HG03095 (cell line): ENCODE data around the gene MCOLN1.
A peak's percentile ranks its signal among the peaks of the same experiment; 100 is the strongest.
"Not testable (repeated sequence)": the region's sequence is repeated elsewhere in the genome, so short reads cannot be mapped to it uniquely, and the experiment has no call there.

ENCODE experiments used
- ATAC-seq: cut with Tn5 transposase; IDR thresholded peaks from one replicate; pipeline ENCODE4 v1.9.1; 2021; ENCODE audit warnings: moderate library complexity; ENCODE audit not compliant: unreplicated experiment

MCOLN1 gene

GRCh38 chr19:7522923-7523667 lies 671 bp downstream of the MCOLN1 start:
- ATAC-seq: no peak

DNA sequence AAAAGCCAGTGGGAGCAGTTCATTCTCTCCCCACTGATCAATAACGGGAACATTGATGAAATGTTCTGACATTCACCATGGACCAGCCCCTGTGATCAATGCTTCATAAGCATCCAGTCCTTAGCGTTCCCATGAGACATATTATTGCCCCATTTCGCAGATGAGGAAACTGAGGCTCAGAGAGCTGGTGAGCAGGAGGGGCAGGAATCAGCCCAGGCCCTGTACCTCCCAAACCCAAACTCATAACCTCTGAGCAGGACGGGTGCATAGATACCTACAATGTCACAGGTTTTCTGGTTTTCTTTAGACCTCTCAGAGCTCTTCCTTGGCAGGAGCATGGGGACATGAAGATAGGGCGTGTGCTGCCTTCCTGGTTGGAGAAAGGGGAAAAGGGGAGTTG lies 2.1 kb downstream of the MCOLN1 start:
- no peak for ATAC-seq

- ATAC-seq: no peak
Measured at GRCh38 chr19:7524992-7525739, 2.7 kb downstream of the MCOLN1 start.

GRCh38 chr19:7526059-7526929 lies 3.9 kb downstream of the MCOLN1 start:
- ATAC-seq: no peak

- ATAC-seq: no peak
Measured at GRCh38 chr19:7527516-7528191, 5.2 kb downstream of the MCOLN1 start.

GRCh38 chr19:7528192-7528519 lies 5.7 kb downstream of the MCOLN1 start:
- no peak for ATAC-seq

DNA sequence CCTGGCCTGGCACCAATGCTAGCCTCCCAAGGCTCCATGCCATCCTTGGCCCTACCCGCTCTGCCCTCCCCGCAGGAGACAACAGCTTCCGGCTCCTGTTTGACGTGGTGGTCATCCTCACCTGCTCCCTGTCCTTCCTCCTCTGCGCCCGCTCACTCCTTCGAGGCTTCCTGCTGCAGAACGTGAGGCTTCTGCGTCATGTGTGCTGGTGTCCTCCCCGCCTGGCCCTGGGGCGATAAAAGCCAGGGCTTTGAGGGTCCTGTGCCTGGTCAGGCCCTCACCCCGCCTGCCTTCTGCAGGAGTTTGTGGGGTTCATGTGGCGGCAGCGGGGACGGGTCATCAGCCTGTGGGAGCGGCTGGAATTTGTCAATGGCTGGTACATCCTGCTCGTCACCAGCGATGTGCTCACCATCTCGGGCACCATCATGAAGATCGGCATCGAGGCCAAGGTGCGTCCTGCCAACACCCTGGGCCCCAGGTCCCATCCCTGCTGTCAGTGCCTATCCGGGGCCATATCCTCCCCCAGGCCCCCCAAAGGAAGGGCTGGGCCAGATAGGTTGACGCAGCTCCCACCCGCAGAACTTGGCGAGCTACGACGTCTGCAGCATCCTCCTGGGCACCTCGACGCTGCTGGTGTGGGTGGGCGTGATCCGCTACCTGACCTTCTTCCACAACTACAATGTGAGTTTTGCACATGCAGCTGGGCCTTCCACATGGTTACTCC lies 6.3 kb downstream of the MCOLN1 start:
- ATAC-seq: no peak

DNA sequence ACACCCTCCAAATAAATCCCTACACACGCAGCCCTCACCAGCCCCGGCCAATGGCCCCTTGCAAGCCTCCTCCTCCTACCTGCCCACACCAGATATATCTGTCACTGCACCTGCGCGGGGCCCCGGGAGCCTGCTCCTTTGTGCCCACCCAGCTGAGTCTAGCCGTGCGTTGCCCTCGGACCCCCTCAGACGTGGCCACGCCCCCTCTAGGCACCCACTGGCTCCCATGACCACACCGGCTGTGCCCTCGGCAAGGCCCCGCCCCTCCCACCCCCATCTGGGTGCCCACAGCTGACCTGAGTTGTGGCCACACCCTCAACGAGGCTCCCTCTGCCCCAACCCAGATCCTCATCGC lies 6.8 kb downstream of the MCOLN1 start:
- no peak for ATAC-seq

- ATAC-seq: no peak
Measured at GRCh38 chr19:7529610-7530490, 7.4 kb downstream of the MCOLN1 start.

GRCh38 chr19:7533281-7533885 lies 11.0 kb downstream of the MCOLN1 start:
- ATAC-seq: no peak

DNA sequence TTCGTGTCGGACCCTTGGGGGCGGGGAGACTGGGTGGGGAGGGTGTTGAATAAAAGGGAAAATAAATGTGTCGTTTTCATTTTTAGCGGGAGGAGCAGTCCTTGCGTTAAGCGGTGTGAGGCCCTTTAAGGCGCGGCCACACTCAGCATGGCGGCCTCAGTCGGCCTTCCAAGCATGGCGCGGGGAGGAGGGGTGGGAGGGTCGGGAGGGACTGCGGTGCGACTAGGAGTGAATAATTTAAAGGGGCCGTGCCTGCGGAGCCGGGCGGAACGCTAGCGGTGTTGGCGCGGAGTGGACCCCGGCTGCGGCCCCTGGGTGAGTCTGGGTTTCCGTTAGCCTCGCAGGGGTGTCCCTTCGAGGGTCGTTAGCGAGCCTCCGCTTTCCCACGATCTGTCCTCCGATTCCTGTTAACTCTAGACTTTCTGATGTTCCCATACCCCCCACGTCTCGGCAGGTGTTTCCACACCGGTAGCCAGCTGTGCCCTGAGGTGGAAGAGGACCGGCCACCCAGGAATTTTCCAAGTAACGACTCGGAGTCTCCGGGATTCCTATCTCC lies 11.6 kb downstream of the MCOLN1 start:
- no peak for ATAC-seq

- no peak for ATAC-seq
Measured at GRCh38 chr19:7534531-7535046, 12.2 kb downstream of the MCOLN1 start.

- peak; percentile 62 for ATAC-seq
Measured at GRCh38 chr19:7535047-7535997, 12.9 kb downstream of the MCOLN1 start, which contains the start of gene PNPLA6. Gene PNPLA6, plus strand, starts transcription at chr19:7535717. Its CDS starts 72 bp downstream, at chr19:7535789.

DNA sequence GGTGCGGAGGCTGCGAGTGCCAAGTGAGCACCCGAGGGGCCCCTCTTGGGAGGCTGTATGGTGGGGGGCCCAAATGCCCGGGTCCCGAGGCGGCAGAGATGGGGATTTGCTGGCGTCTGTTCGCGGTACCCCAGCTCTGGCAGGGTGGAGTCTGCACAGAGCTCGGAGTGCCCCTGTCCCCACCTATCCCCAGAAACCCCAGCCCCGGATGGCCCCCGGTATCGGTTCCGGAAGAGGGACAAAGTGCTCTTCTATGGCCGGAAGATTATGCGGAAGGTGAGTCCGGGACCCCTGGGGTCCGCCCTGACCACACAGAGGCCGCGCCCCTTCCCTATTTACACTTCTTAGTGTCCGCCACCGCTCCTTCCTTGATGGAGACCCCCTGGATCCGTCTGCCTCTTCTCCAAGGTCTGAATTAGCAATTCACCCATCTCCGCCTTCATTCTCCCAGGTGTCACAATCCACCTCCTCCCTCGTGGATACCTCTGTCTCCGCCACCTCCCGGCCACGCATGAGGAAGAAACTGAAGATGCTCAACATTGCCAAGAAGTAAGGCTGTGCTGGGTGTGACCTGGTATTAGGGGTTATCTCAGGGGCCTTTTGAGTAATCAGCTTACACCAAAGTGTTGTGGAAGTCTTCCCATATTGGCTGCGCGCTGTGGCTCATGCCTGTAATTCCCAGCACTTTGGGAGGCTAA lies 13.7 kb downstream of the MCOLN1 start:
- ATAC-seq: no peak

GRCh38 chr19:7538990-7539389 lies 16.6 kb downstream of the MCOLN1 start:
- not testable (repeated sequence) for ATAC-seq

DNA sequence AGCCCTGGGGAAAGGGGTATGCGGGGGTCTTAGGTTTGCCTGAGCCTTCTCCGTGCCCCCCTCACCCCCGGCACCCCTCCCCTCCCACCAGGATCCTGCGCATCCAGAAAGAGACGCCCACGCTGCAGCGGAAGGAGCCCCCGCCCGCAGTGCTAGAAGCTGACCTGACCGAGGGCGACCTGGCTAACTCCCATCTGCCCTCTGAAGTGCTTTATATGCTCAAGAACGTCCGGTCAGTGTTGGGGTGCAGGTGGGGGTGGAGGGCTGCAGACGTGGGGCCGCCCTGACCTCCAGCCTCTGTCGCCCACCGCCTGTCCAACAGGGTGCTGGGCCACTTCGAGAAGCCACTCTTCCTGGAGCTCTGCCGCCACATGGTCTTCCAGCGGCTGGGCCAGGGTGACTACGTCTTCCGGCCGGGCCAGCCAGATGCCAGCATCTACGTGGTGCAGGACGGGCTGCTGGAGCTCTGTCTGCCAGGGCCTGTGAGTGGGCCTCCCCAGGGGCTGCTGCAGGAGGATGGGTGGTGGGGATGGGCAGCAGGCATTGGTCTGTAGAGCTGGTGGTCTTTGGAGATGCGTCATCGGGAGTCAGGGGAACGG lies 17.5 kb downstream of the MCOLN1 start:
- ATAC-seq: no peak
